GM10248 (cell line): ENCODE data around the gene CHSY1.

Experiments used
- CTCF ChIA-PET: fragments of 300-600 bp; sonication (Branson Sonifier 250); formaldehyde crosslinking; extraction: SDS; loops from one replicate; lab custom pipeline; 2021; ENCODE audit warnings: antibody characterized with exemption; lab: Yijun Ruan, JAX
- POLR2A ChIA-PET: fragments of 350-650 bp; sonication (Branson Sonifier 250); formaldehyde crosslinking; extraction: SDS; loops from one replicate; lab custom pipeline; 2020; ENCODE audit warnings: antibody characterized with exemption; lab: Yijun Ruan, JAX
- DNase-seq: peaks from one replicate; pipeline ENCODE4 v3.0.0; 2012; ENCODE audit errors: extremely low spot score
- TF ChIP-seq, protein P1 (sequence below): IDR thresholded peaks from 2 replicates; pipeline ENCODE4 v1.5.1; 2012; ENCODE audit warnings: mild to moderate bottlenecking, low read depth; ENCODE audit errors: extremely low read depth, missing control alignments, control extremely low read depth

CHSY1 gene

DNA sequence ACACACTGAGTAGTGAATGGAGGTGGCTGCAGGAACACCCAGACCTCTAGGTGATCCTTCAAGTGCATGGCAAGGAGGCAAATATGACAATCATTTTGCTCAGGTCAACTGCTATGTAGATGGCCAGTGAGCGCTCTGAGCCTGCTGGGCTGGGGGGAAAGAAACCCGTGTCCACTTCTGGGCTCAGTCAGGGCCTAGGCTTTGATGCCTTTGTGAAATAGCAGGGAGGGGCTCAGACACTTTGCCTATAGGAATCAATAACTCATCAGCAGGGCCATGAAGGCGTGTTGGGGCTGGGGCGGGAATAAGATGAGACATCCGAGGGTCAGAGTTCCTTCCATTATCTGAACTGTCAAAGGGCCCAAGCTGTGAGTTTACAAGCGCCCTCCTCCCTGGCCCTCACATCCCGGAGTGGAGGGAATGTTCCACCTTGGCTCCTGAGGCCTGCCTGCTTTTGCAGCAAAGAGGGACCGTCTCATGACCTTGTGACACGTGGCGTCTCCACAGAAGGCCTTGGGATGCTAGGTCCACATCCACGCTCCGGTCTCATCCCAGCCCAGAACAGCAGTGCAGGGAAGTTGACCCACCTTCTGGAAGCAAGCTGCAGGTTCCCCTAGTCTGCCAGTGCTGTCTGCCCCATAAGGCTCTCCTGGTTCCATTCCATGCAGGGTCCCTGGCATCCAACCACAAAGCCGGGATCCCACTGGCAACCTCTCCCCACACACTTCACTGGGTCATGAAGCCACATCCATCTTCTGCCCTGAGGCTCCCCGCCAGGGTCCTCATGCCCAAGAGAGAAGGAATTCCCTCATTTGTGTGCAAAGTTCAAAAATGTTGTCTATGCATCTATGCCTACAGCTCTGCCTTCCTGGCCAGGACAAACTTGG lies 78.4 kb downstream of the CHSY1 start:
- ChIA-PET POLR2A (no interaction called here), CTCF (no interaction called here)
- TF ChIP-seq, protein P1, sequence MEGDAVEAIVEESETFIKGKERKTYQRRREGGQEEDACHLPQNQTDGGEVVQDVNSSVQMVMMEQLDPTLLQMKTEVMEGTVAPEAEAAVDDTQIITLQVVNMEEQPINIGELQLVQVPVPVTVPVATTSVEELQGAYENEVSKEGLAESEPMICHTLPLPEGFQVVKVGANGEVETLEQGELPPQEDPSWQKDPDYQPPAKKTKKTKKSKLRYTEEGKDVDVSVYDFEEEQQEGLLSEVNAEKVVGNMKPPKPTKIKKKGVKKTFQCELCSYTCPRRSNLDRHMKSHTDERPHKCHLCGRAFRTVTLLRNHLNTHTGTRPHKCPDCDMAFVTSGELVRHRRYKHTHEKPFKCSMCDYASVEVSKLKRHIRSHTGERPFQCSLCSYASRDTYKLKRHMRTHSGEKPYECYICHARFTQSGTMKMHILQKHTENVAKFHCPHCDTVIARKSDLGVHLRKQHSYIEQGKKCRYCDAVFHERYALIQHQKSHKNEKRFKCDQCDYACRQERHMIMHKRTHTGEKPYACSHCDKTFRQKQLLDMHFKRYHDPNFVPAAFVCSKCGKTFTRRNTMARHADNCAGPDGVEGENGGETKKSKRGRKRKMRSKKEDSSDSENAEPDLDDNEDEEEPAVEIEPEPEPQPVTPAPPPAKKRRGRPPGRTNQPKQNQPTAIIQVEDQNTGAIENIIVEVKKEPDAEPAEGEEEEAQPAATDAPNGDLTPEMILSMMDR: no peak
- DNase-seq: no peak

DNA sequence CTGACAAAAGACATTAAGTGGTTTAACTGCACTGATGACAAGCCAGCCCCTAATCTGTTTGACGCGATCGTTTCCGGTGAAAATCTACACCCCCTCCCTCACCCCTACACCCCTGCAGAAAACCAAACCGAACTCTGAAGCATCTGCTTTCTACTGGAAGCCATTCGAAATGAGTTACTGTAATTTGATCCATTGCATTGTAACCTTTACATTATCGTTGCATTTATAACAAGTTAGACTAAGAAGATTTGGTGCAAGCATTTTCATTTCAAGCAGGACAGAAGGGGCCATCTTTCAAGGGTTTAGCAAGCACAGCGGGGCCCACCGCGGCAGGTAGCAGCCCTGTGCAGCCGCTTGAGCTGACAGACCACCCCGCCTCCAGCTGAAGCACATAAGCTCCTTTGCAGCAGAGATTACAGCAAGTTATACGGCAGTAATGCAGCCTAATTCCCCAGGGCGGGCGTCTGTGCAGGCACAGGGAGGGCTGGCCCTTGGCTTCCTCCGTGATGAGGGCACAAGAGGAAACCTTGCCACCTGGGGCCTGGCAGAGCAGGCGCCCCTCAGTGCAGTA lies 79.3 kb downstream of the CHSY1 start:
- DNase-seq: no peak
- TF ChIP-seq, protein P1: no peak
- ChIA-PET CTCF (no interaction called here), POLR2A (no interaction called here)

DNA sequence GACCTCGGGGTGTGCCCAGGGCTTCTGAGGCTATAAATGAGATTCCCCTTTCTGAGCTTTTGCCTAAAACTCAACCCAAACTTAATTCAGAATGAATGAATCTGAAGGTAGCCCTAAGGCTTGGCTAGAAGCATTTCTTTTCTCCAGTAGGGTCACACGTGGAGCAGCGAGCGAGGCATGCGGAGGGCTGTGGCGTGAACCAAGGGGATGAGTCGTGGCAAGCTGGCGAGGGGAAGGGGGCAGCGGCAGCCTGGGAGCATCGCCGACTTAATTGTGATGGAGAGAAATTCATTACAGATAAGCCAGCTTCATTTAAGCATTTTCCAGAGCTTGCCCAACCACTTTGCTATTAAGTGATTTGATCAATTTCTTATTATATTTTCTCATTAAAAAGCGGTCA lies 79.9 kb downstream of the CHSY1 start:
- DNase-seq: no peak
- CTCF ChIA-PET: no interaction called here
- POLR2A ChIA-PET: no interaction called here
- TF ChIP-seq, protein P1: no peak

DNA sequence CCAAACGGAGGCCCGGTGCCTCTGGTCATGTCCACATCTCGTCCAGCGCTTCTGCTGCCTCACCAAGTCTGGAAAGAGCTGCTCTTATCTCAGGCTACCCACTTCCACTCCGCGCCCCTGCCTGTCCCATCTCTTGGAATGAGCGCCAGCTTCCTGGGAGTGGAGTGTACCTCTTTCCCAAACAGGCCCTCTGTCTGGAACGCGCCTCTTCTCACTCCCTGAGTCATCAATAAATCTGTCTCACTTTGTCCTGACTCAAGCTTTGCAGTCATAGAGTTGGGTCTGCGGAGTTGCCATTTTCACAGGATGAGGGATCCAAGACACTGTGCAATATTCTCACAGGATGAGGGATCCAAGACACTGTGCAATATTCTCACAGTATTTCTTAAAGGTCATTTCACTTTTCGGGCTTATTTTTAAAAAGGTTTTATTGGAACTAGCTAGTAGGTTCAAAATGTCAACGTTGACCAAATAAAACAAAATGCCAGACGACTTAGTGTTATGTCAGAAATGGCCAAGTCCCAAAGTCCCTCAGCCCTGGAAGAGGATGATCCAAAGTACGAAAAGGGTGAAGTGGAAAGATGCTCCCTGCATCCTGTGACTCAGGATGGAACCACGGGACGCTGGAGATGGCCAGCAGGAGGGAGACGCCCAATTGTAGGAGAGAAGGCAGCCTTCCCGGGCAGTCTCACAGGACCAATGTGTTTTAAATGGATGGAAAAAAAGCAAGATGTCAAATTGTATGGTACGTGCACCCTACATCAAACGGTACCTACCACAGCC lies 81.1 kb downstream of the CHSY1 start:
- DNase-seq: no peak
- TF ChIP-seq, protein P1: no peak
- POLR2A ChIA-PET: no interaction called here
- CTCF ChIA-PET: interaction anchor here (0.8 to 1.1 kb wide), 2 partner anchors 20 to 26 kb away, joined by 3 read pairs; no protein-coding TSS in a partner anchor

DNA sequence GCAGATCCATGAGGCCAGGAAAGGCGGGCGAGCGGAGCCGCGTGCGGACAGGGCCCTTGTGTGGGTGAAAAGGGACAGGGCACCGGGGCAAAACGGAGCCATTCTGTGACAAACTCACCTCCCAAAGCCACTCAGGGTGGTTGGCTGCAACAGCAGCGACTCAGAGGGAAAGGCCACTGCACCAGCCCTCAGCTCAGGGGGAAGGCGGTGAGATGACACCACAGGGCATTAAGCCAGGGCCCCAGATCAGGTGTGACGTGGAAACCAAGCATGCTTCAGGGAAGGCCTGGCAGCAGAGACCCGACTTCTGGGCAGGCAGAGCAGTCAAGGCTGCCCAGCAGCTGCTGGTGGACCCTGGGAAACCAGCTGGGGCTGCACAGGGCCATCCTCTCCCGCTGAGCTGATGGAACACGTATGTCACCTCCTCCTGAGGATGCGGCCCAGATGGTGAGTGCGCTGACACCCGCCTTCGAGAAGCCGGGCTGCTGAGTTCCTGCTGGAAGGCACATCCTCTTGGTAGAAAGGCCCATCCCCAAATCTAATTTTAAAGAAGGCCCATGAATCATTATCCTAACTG lies 82.3 kb downstream of the CHSY1 start:
- CTCF ChIA-PET: no interaction called here
- TF ChIP-seq, protein P1: no peak
- DNase-seq: no peak
- POLR2A ChIA-PET: no interaction called here
